Fibroblast of pulmonary artery (primary cell): ENCODE results near the gene KRT12.

ENCODE experiments used
- DNase-seq: peaks from one replicate; pipeline ENCODE4 v3.0.0-alpha.2; 2010; ENCODE audit warnings: low read depth
- H3K4me3 ChIP-seq: replicated peaks from 2 replicates; pipeline ENCODE4 v1.5.1; 2011; ENCODE audit warnings: low read depth, mild to moderate bottlenecking, control low read depth, low read length, moderate library complexity
- CTCF ChIP-seq: IDR thresholded peaks from 2 replicates; pipeline ENCODE4 v1.5.1; 2011; ENCODE audit warnings: mild to moderate bottlenecking, control low read depth, low read length, inconsistent platforms; ENCODE audit errors: missing control alignments

Gene KRT12

GRCh38 chr17:40910441-40910841 lies 43.4 kb upstream of the KRT12 start:
- peak; percentile 23 for DNase-seq
- H3K4me3 ChIP-seq: no peak overlapping the region
- no peak for TF ChIP-seq CTCF

GRCh38 chr17:40909755-40910154 lies 42.7 kb upstream of the KRT12 start:
- TF ChIP-seq CTCF: no peak
- no peak overlapping the region for H3K4me3 ChIP-seq
- DNase-seq: peak; percentile 74

GRCh38 chr17:40909351-40909750 lies 42.3 kb upstream of the KRT12 start:
- peak; percentile 97 for DNase-seq
- no peak overlapping the region for H3K4me3 ChIP-seq
- TF ChIP-seq CTCF: peak; percentile 76

GRCh38 chr17:40906613-40907012 lies 39.6 kb upstream of the KRT12 start:
- TF ChIP-seq CTCF: no peak
- DNase-seq: no peak

GRCh38 chr17:40905370-40905769 lies 38.3 kb upstream of the KRT12 start:
- no peak for TF ChIP-seq CTCF
- no peak overlapping the region for H3K4me3 ChIP-seq
- no peak for DNase-seq

More at GRCh38 chr17:40906613-40907012, 39.6 kb upstream of the KRT12 start:
- no peak overlapping the region for H3K4me3 ChIP-seq

GRCh38 chr17:40903129-40903847 lies 36.3 kb upstream of the KRT12 start:
- TF ChIP-seq CTCF: no peak
- DNase-seq: peak; percentile 1
- no peak overlapping the region for H3K4me3 ChIP-seq

GRCh38 chr17:40902498-40902897 lies 35.5 kb upstream of the KRT12 start:
- DNase-seq: no peak
- no peak overlapping the region for H3K4me3 ChIP-seq
- no peak for TF ChIP-seq CTCF
